T-helper 2 cell (primary cell): Measurements from ENCODE around the gene LY6G6F.

Experiments
- DNase-seq, 5 experiments: peaks; one replicate each; pipeline versions ENCODE4 v3.0.0 to v3.0.0-alpha.2; 2012 to 2022

Gene LY6G6F

DNA sequence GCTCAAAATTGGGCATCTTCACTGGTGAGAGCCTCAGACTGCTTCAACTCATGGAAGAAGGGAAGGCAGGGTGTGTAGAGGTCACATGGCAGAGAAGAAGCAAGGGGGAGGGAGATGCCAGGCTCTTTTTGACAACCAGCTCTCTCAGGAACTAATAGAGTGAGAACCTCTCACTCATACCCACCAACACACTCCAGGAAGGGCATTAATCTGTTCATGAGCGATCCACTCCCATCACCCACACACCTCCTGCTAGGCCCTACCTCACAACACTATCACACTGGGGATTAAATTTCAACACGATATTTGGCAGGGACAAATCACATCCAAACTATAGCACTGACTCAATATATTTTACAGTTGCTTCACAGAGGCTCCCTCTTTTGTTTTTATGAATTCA lies 35.1 kb downstream of the LY6G6F start:
- DNase-seq = no peak

GRCh38 chr6:31742894-31743293 lies 36.2 kb downstream of the LY6G6F start:
- no peak for DNase-seq

DNA sequence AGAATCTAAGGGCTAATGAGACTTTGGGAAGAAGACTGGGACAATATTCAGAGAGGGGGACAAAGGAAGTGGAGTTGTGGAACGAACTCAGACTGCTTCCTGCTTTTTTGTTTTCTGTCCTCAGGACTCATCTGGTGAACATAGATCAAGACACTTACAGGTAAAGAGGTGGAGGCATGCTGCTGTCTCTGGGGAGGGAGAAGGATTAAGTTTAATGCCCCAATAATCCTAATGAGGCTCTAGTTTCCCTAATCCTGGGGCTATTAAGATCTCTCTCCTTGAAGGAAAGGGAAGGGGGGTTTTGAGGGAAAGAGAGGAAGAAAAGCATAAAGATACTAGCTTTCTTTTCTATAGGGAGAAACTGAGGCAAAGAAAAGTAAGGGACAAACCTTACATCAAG lies 37.8 kb downstream of the LY6G6F start:
- no peak for DNase-seq

GRCh38 chr6:31749301-31750036 lies 42.8 kb downstream of the LY6G6F start:
- DNase-seq = no peak

- DNase-seq = no peak
Measured at GRCh38 chr6:31750411-31751022, 43.9 kb downstream of the LY6G6F start.

DNA sequence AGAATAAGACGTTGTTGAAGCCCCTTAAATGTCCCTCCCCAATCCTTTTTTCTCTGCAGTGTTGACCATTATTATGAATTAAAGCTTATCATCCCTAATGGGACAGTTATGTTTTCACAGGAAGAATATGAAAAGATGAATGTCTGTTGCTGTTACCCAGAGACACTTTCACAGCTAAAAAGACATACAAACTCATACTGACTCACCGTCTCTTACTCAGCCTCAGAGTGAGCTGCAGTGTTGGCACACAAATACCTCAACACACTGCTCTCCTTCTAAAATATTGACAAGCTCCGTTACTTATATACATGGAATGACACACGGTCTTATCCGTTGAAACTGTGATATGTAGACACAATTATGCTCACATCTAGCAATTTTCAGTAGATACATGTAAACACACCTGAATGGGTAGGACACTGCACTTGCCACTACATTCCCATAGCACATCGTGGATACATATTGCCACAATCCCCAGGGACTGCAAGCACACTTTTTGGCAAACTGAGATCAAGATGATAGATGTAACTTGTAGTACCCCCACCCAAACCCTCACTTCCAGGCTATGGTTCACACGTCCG lies 46.2 kb downstream of the LY6G6F start:
- DNase-seq = no peak

GRCh38 chr6:31758281-31758680 lies 51.6 kb downstream of the LY6G6F start:
- DNase-seq = no peak
